DMS153 treated with DMSO at 0.1 percent for 48 hours (cell line): Measurements from ENCODE around the gene CGB7.

Experiments
- DNase-seq: peaks from one replicate; lab custom pipeline; 2025; ENCODE audit not compliant: unreplicated experiment; lab: John Stamatoyannopoulos, UW

The CGB7 gene

DNA sequence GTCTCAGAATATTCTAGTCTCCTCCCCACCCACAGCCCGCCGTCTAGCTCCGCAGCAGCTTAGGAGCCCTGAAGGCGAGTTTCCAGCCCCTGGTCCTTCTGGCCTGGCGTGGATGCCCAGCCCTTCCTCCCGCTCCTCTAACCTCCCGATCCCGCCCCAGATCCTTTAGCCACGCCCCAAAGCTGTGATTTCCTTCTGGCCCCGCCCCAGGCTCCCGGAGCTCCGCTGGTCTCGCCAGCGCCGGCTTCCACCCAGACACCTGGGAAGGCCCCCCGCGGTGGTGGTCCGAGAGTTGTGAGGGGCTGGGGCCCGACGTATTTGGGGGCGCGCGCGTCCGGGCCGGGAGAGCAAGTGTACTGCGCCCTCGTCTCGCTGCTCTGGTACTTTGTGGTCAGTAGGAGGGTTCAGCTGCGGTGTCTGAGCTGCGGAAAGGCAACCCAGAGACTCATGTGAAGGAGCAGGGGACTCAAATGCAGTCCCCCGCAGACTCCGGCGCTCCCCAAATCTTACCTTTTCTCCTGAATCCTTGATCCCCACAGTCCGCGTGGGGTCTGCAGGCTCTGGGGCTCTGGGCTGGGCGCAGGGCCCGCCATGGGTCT is at the start of gene CGB7:
CGB7 (minus strand) TSS at position 114 of the 599 bp plus-strand sequence. CDS start 2,374 bp downstream, outside the sequence.
- peak; percentile 15 for DNase-seq

DNA sequence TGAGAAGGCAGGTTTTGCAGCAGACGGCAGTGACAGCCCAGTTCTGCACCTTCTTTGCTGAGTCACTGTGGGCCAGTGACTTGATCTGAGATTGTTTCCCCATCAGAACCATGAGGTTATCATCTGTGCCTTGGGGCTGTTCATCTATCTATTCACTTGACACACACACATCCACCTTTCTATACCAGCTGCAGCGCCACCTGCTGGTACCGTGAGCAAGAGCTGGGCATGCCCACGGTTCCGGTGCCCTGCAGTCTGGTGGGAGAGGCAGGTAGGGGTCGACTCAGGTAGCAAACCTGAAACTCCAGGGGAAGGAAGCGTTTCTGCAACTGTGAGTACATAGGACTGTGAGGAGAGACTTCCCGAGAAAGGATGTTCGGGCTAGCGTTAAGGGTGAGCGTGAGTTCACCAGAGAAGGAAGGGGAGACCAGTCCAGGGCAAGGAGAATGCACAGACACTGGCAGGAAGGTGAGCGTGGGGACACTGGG is 49.1 kb upstream of the CGB7 start:
- DNase-seq = no peak

DNA sequence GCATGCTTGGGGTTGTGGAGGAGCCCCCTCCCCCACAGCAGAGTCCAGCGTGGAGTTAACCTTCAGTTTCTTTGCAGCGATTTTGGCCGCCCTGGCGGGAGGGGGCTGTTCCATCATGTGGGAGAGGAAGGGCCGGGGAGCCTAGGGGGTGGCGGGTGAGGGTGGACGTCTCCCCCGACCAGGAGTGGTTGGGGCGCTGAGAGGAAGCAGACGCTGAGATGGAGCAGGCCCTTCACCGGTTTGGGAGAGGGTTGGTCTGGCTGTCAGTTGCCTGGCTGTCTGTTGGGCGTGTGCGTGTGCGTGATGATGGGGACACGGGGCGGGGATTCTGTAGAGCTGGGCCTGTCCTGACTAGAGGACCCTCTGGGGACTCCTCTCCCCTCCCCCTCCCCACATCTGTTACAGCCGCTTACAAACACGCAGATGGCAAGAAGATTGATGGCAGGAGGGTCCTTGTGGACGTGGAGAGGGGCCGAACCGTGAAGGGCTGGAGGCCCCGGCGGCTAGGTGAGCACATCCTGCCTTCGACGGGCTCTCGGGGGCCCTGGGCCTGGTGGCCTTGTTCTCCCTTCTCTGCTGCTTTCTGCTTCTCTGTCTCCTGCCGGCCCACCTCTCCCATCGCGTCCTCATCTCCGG is 46.8 kb upstream of the CGB7 start:
- DNase-seq = no peak

DNA sequence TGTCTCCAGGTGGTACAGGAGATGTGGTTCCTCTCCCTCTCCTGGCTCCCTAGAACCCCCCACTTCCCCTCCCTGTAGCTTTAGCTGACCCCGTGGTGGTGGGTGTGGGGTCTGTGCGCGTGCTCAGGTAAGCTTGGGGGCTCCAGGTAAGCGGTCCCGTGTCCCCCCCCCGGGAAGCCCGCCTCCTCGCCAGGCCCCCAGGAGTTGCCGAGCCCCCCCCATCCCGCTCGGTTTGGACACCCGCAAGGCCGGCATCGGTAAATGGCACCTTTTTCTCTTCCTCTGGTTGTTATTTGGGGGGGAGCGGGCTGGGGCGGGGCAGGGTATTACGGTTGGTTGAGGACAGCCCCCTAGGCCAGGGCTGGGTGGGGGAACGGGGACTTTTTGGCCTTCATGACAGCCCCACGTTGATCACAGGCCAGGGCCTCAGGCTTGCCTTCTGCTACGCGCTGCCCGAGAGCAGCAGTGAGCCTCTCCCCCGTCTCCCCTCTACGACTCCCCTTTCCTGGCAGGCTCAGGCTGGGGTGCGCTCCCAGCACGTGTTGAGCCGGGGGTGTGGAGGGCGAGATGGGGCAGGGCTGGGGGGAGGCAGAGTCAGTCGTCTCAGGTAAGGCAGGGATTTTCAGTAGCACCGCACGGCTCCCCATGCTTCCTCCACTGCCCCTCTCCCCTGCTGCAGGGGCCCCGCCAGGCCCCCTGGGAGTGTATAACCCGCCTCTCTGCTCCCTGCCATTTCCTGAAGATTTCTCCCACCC is 46.0 kb upstream of the CGB7 start:
- DNase-seq = no peak

DNA sequence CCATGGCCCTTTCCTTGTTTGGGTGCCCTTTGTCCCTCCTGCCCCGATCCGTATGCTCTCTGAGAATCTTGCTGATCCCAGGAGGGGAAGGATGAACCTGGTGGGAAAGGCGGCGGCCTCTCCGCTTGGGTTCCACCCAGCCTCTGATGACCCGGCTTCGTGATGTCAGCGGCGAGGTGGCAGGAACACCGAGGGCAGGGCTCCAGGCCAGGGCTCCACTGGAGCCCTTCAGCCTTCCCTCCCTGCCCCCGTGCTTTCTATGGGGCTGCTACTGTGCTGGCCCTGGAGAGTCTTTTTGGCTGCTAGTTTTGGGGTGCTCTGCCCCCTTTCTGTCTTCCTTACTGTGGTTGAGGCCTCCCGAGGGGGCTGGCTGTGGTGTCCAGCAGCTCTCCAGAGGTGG is 44.8 kb upstream of the CGB7 start:
- DNase-seq = no peak

DNA sequence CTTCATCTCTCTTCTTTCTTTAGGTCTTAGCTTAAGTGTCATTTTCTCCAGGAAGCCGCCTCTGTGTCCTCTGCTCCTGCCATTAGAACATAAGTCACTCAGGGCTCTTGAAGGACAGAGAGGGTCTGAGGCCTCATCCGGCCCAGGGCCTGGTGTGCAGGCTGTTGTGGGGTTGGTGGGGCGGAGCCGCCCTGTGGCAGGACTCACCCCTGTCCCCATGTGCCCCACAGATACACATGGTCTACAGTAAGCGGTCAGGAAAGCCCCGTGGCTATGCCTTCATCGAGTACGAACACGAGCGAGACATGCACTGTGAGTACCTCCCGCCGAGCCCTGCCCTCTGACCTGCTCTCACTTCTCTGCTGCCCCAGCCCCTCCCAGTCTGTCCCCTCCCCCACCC is 43.6 kb upstream of the CGB7 start:
- no peak for DNase-seq

DNA sequence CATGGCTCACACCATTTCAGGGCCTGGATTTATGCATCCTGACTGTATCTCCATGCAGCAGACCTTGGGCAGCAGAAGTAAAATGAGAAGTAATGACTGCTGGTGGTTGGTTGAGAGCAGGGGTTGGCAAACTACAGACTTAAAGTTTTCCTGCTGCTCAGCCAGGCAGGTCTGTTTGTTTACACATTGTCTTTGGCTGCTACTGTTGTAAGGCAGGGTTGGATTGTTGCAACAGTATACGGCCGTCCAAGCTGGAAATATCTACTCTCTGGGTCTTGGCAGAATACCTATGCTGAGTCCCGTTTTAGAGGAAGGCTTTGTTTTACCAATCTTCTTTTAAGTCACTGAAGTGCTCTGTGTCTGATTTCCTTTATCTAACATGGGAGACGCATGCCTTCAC is 41.2 kb upstream of the CGB7 start:
- DNase-seq = no peak

DNA sequence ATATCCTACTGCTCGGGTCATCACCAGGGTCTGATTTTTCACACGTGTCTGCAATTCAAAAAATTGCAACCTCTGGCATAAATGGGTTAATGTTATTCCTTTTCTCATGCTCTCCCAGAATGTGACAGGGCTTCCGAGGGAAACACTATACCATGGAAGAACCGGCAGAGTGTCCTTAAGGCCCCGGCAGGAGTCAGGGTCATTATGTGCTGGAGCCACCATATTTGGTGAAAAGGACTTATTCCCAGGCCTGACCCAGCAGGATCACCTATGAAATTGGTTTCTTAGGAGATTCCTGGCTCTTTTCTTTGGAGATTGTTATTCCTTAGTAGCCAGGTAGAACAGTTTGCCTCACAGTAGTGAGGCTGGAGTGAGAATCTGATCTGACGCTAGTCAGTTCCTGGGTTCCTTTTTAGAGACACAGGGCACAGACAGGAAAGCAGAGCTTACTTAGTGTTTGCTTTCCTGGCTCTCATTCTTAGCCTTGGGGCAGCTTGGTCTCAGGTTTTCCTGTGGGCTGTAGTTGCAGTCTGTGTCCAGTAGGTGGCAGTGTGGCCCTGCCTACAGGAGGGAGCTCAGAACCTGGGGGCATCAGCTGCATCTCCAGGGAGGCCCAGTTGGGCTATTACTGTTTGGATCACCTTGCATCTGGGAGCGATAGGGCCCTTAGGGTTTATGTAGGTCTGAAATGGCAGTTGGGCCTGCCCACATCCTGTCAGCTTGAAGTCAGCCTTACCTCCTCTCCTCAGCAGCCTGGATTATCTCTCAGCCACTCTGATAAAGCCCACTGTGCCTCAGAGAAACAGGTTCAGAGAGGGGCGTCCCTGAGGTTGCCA is 40.1 kb upstream of the CGB7 start:
- peak; percentile 64 for DNase-seq

DNA sequence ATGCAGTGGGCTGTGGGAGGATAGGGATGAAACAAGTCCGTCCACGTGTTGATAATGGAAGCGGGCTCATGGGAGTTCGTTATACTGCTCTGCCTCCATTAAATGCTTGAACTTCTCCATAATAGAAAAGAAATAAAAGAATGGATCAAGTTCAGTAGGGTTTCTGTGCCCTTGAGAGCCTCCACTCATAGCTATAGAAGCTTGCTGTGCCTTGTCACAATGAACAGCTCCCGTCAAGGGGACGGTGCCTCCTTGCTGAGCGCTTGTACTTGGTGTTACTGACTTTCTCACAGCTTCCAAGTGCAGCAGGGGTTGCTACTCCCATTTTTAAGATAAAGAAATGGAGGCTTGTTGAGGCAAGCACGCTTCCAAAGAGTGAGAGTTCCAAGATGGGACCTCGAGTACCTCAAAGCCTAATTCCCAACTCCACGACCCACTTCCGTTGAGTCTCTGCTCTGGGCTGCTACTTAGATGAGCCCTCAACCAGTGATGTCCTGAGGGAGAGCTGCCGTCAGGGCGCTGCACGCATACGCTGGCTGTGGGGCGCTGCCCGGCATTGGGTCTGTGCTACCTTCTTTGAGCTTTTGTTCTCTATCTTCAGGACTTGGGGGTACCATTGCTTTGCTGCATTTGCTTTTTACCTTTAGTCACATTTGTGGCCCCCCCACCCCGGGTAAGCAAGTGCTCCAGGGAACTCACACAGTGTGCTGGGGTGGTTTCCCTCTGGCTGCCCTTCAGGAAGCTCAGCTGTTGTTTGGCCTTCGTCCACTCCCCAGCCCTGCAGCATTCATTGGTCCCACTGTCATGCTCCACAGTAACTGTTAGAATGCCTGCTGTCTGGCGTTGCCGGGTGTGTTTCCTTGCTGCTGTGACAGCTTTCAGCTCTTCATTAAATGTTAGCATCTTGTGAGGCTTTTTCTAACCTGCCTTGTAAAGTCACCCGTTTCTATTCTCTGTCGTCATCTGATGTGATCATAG is 37.2 kb upstream of the CGB7 start:
- DNase-seq = no peak

DNA sequence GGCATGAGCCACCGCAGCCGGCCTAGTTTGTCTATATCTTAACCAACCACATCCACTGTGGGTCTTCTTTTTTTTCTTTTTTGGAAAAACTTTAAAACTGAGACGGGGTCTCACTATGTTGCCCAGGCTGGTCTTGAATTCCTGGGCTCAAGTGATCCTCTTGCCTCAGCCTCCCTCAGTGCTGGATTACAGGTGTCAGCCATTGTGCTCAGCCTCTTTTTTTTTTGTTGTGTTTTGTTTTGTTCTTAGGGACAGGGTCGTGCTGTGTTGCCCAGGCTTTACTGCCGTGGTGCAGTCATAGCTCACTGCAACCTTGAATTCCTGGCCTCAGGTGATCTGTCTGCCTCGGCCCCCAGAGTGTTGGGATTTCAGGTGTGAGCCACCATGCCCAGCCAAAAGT is 35.1 kb upstream of the CGB7 start:
- no peak for DNase-seq

DNA sequence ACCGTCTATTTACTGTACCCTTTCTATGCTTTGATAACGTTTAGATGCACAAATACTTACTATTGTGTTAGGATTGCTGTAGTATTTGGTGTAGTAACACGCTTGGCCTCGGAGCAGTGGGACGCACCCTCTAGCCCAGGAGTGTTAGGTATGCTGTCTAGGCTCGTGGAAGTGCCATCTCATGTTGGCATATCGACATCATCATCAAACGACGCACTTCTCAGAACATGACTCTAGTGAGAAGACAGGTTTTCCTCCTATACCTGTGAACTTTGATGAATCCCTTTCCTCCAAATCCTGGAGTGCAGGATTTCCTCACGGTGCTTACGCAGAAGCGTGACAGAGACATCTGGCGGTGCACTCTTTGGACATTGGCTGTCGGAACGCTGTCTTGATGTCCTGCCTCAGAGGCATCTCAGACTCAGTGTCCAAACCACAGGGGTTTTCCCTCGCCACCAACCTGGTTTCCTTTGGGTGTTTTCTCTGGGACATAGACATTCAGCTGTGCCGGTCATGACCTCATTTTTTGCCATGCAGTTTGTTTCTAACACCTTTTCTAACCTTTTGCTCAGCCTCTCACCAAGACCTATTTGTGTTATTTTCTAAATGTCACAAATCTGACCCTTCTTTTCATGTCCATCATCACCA is 34.0 kb upstream of the CGB7 start:
- DNase-seq = no peak

DNA sequence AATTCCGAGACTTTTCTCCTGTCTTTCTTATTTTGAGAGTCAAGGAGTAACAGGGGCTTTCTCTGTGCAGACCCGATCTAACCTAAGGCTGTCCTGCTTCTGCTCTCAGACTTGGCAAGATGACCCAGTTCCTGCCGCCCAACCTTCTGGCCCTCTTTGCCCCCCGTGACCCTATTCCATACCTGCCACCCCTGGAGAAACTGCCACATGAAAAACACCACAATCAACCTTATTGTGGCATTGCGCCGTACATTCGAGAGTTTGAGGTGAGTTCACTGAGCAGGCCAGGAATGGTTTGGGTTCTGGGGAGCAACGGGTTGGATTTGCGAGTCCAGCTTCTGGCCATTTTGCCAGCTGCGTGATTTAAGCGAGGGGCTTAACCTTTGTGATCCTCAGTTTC is 28.7 kb upstream of the CGB7 start:
- no peak for DNase-seq

DNA sequence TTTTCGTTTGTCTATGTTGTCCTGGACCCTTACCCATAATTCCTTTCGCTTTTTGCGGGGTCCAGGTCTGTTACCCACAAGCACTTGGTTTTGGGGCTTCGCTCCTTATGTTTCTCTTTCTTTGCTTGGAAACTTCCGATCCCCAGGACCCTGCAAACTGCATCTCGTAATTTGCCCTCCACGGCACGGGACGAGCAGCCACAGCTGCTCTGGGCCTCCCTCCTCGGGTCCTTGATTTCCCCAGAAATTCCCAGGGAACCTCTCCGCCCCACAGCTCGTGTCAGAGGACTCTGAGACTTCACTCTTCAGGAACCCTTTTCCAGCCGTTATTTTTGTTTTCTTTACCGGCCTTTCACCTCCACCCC is 28.3 kb upstream of the CGB7 start:
- DNase-seq = no peak

DNA sequence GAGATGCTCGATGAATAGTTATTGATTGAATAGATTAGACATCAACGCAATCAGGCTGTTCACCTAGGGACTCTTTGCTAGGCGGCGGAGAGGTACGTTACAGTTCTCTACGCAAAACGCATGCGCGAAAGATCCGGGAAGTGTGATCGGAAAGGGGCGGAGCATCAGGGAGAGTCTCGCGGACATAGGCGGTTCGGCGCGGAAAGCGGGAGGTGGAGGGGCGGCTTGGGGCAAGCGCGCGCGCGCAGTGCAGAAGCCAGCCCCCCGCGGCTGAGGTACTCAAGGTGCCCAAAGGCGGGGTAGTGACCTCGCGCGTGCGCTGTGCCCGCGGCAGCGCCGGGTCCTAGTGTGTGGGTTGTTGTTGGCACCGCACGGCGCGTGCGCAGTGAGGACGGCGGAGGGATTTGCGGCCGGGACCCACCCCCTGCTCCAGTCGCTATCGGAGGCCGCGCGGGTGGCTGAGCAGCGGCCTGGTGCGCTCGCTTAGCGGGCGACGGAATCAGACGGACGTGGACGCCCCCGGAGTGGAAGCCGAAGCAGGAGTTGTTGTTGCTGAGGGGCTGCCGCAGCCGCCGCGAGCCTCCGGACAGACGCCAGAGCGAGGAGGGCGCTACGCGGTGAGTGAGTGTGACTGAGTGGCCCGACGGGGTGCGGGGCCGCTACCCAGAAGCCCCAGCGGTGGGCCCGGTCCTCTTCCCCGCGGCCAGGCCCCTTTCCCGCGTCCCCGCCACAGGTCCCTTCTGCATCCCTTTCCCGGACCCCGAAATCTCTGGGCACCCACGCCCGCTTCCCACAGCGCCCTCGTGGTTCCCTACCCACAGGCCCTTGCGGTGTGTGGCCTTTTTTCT is 27.7 kb upstream of the CGB7 start, which contains the start of gene SNRNP70:
SNRNP70 (plus strand) TSS at position 432 of the 848 bp plus-strand sequence. CDS start 964 bp downstream, outside the sequence.
- peak; percentile 97 for DNase-seq

DNA sequence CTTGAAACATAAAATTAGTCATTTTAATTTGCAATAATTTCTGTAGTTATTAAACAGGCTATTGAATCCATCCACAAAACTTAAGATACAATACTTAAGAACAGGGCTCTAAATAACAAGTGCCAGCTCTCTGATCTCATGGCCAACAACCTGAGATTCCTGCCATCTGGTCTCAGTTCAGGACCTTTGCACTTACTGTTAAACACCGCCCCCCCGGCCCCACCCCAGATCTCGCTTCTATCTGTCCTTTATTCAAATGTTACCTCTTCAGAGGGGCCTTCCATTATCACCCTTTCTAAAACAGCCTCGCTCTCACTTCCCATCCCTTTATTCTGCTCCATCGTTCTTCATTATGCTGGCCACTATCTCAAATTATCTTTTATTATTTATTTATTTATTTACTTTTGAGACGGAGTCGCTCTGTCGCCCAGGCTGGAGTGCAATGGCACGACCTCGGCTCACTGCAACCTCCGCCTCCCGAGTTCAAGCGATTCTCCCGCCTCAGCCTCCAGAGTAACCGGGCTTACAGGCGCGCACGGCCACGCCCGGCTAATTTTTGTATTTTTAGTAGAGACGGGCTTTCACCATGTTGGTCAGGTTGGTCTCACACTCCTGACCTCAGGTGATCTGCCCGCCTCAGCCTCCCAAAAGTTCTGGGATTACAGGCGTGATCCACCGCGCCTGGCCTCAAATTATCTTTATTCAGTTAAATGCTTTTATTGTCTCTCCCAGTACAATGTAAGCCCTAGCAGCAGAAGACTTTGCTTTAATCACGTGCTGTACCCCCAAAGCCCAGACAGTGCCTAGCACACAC is 26.9 kb upstream of the CGB7 start:
- DNase-seq = no peak

DNA sequence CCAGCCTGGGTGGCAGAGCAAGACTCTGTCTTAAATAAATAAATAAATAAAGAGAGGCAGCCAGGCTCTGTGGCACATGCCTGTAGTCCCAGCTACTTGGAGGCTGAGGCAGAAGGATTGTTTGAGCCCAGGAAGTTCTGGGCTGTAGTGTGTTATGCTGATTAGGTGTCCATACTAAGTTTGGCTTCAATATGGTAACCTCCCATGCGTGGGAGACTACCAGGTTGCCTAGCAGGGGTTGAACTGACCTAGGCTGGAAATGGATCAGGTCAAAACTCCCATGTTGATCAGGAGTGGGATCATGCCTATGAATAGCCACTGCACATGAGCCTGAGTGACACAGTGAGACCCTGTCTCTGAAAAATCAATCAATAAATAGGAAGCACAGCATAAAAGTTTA is 23.7 kb upstream of the CGB7 start:
- no peak for DNase-seq

DNA sequence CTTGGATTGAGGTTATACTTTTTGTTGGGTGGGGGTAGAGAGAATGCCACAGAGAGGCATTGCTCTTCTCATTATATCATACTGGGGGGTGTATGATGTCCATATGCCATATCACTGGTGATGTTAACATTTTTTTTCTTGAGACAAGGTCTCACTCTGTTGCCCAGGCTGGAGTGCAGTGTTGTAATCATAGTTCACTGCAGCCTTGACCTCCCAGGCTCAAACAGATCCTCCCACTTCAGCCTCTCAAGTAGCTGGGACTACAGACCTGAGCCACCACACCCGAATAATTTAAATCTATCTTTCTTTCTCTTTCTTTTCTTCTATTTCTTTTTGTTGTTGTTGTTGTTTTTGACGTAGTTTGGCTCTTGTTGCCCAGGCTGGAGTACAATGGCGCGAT is 22.8 kb upstream of the CGB7 start:
- DNase-seq = no peak

DNA sequence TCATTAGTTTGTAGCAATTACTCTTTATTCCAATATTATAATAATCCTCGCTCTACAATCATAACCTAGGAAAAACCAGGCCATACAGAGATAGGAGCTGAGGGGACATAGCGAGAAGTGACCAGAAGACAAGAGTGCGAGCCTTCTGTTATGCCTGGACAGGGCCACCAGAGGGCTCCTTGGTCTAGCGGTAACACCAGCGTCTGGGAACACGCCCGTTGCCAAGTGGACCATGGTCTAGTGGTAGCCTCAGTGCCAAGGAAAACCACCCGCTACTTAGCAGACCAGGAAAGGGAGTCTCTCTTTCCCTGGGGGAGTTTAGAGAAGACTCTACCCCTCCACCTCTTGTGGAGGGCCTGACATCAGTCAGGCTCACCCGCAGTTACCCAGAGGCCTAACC is 17.3 kb upstream of the CGB7 start:
- DNase-seq = peak; percentile 14
